GM12801 (cell line): ENCODE measurements around the gene CHCT1.

ENCODE experiments used
- CTCF ChIP-seq: IDR thresholded peaks from one replicate; pipeline ENCODE4 v1.5.1; 2011; ENCODE audit warnings: control low read depth; ENCODE audit not compliant: insufficient read length; ENCODE audit errors: extremely low read depth

The CHCT1 gene

GRCh38 chr17:60447375-60447774 lies 25.1 kb downstream of the CHCT1 start:
- TF ChIP-seq CTCF: no peak

GRCh38 chr17:60451071-60451470 lies 28.8 kb downstream of the CHCT1 start:
- TF ChIP-seq CTCF: no peak

- TF ChIP-seq CTCF: no peak
Measured at GRCh38 chr17:60451965-60452364, 29.7 kb downstream of the CHCT1 start.

GRCh38 chr17:60455378-60455777 lies 33.1 kb downstream of the CHCT1 start:
- TF ChIP-seq CTCF: no peak

GRCh38 chr17:60457148-60457547 lies 34.9 kb downstream of the CHCT1 start:
- TF ChIP-seq CTCF: no peak

- TF ChIP-seq CTCF: no peak
Measured at GRCh38 chr17:60461584-60461983, 39.3 kb downstream of the CHCT1 start.

GRCh38 chr17:60463157-60463835 lies 41.0 kb downstream of the CHCT1 start:
- no peak for TF ChIP-seq CTCF
